Measurements from ENCODE around the gene TMEM80. TPM values are rescaled to one million over a fixed set of nuclear protein-coding genes. Genes with fewer than 3 reads are reported as not detected.

Gene TMEM80
- total and polyA plus RNA-seq, 4 donors = 5.1 to 12.4 (median 8.2) TPM

GRCh38 chr11:742571-743201 is 47.1 kb downstream of the TMEM80 start (continued):
- TF ChIP-seq ATF3 (IDR thresholded peaks at IDR 0.05) = no peak
- no peak for TF ChIP-seq SP1 (IDR thresholded peaks at IDR 0.05)
- TF ChIP-seq HNF4G (IDR thresholded peaks at IDR 0.05) = no peak
- no peak for TF ChIP-seq EGR1 (IDR thresholded peaks at IDR 0.05; ENCODE audit: low read depth in 2 of 2)
- no peak for TF ChIP-seq YY1 (IDR thresholded peaks at IDR 0.05)
- no peak for TF ChIP-seq NR2F2 (IDR thresholded peaks at IDR 0.05)

- TF ChIP-seq RXRA (IDR thresholded peaks at IDR 0.05) (no peak), EGR1 (IDR thresholded peaks at IDR 0.05; ENCODE audit: low read depth in 2 of 2) (no peak), CTCF (IDR thresholded peaks at IDR 0.05; ENCODE audit: low read depth, low read length, missing input control) (no peak), FOXA2 (IDR thresholded peaks at IDR 0.05) (no peak), RAD21 (IDR thresholded peaks at IDR 0.05) (no peak), TAF1 (conservative IDR thresholded peaks at IDR 0.05) (no peak), HNF4G (IDR thresholded peaks at IDR 0.05) (no peak), REST (IDR thresholded peaks at IDR 0.05) (no peak), YY1 (IDR thresholded peaks at IDR 0.05) (no peak), MAX (IDR thresholded peaks at IDR 0.05) (no peak), NR2F2 (IDR thresholded peaks at IDR 0.05) (no peak)
- WGBS = 46% methylated on average over 1 of the region's 1 CpG
Measured at GRCh38 chr11:745428-745827, 49.8 kb downstream of the TMEM80 start.

More at GRCh38 chr11:745428-745827, 49.8 kb downstream of the TMEM80 start:
- no peak overlapping the region for H3K27ac ChIP-seq (ENCODE audit: low read depth in 1 of 2, low read length in 2 of 2)
- peaks cover 7 to 28% (median 23%) of the 10 kb centered on the region in 4 donors for H3K4me1 ChIP-seq (ENCODE audit: control insufficient read depth in 4 of 4, insufficient read depth in 4 of 4, low read length in 3 of 4)
- no peak overlapping the region for H3K4me3 ChIP-seq (ENCODE audit: low read depth in 1 of 3, low read length in 3 of 3)
- no peak for DNase-seq (ENCODE audit: low spot score)
- no peak overlapping the region for H3K9ac ChIP-seq (ENCODE audit: low read depth in 1 of 2, low read length in 2 of 2)
- no peaks in the 10 kb centered on the region for H3K36me3 ChIP-seq (ENCODE audit: control insufficient read depth in 4 of 4, insufficient read depth in 3 of 4, low read depth in 1 of 4, low read length in 3 of 4)
- no peaks in the 10 kb centered on the region for H3K9me3 ChIP-seq (ENCODE audit: control insufficient read depth in 4 of 4, low read length in 3 of 4)
- H3K27me3 ChIP-seq (ENCODE audit: control insufficient read depth in 4 of 4, insufficient read depth in 4 of 4, low read length in 3 of 4) = no peaks in the 10 kb centered on the region

Measured in liver (tissue), 9 donors.